HG02759 (cell line): Measurements from ENCODE around the gene USP38.
"Not testable (repeated sequence)": the region's sequence is repeated elsewhere in the genome, so short reads cannot be mapped to it uniquely, and the experiment has no call there.

Source experiments
- ATAC-seq: cut with Tn5 transposase; IDR thresholded peaks from one replicate; pipeline ENCODE4 v1.9.1; 2021; ENCODE audit warnings: mild to moderate bottlenecking, moderate library complexity; ENCODE audit not compliant: unreplicated experiment

The USP38 gene, protein sequence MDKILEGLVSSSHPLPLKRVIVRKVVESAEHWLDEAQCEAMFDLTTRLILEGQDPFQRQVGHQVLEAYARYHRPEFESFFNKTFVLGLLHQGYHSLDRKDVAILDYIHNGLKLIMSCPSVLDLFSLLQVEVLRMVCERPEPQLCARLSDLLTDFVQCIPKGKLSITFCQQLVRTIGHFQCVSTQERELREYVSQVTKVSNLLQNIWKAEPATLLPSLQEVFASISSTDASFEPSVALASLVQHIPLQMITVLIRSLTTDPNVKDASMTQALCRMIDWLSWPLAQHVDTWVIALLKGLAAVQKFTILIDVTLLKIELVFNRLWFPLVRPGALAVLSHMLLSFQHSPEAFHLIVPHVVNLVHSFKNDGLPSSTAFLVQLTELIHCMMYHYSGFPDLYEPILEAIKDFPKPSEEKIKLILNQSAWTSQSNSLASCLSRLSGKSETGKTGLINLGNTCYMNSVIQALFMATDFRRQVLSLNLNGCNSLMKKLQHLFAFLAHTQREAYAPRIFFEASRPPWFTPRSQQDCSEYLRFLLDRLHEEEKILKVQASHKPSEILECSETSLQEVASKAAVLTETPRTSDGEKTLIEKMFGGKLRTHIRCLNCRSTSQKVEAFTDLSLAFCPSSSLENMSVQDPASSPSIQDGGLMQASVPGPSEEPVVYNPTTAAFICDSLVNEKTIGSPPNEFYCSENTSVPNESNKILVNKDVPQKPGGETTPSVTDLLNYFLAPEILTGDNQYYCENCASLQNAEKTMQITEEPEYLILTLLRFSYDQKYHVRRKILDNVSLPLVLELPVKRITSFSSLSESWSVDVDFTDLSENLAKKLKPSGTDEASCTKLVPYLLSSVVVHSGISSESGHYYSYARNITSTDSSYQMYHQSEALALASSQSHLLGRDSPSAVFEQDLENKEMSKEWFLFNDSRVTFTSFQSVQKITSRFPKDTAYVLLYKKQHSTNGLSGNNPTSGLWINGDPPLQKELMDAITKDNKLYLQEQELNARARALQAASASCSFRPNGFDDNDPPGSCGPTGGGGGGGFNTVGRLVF

GRCh38 chr4:143184503-143185252 is at the start of gene USP38:
USP38 (plus strand) TSS chr4:143184917; CDS start chr4:143185451, 534 bp downstream.
- ATAC-seq = peak; percentile 75

- ATAC-seq = no peak
Observed at GRCh38 chr4:143135358-143135757, 49.4 kb upstream of the USP38 start.

DNA sequence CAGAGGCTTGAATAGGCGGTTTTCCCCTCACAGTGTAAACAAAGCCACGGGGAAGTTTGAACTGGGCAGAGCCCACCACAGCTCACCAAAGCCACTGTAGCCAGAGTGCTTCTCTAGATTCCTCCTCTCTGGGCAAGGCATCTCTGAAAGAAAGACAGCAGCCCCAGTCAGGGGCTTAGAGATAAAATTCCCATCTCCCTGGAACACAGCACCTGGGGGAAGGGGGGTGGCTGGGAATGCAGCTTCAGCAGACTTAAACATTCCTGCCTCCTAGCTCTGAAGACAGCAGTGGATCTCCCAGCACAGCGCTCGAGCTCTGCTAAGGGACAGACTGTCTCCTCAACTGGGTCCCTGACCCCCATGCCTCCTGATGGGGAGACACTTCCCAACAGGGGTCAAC is 44.0 kb upstream of the USP38 start:
- no peak for ATAC-seq

GRCh38 chr4:143148521-143148920 is 36.2 kb upstream of the USP38 start:
- ATAC-seq = no peak

DNA sequence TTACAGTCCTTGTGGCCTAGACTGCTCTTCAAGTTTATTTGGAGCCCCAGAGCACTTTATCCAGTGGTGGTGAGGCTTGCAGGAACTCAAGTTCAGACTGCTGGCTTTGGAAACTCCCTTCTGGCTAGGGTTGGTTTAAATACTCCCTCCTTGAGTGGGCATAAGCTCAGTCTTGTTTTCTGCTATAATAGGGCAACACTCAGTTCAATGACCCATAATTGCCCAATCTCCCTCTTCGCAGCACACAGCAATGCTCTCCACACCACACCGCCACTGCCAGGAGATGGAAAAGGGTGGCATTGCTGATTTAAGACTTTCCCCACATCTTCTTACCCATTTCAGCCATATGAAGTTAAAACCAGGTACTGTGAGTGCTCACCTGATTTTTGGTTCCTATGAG is 27.9 kb upstream of the USP38 start:
- ATAC-seq = no peak

DNA sequence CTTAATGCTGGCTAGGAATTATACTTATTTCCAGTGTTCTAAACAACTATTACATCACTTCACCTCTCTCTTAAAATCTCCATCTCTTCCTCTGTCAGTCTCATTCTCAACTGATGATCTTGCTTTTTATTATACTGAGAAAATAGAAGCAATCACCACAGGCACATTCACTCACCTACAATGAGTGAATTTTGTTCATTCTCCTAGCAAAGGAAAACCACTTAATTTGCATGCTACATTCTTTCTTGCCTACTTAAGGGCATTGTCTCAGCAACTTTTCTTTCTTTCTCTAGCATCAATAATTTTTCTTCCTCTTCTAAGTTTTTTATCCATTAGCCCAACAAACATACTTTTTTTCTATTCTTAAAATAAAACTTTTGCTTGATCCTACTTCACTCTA is 21.1 kb upstream of the USP38 start:
- no peak for ATAC-seq

- not testable (repeated sequence) for ATAC-seq
Observed at GRCh38 chr4:143166722-143167121, 18.0 kb upstream of the USP38 start.

DNA sequence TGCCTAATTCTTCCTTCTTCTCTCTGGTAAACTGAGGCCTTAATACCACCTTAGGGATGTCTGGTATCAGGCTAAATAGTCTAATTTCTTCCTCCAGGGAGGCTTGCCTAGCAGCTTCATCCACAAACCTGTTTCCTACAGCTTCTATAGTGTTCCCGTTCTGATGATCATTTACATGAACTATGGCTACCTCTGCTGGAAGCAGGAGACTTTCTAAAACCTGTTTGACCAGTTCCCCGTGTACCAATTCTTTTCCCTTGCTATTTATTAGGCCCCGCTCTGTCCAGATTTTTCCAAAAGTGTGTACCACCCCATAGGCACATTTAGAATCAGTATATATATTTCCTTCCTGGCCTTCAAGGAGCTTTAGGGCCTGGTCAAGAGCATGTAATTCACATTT is 5.8 kb upstream of the USP38 start:
- ATAC-seq = no peak

DNA sequence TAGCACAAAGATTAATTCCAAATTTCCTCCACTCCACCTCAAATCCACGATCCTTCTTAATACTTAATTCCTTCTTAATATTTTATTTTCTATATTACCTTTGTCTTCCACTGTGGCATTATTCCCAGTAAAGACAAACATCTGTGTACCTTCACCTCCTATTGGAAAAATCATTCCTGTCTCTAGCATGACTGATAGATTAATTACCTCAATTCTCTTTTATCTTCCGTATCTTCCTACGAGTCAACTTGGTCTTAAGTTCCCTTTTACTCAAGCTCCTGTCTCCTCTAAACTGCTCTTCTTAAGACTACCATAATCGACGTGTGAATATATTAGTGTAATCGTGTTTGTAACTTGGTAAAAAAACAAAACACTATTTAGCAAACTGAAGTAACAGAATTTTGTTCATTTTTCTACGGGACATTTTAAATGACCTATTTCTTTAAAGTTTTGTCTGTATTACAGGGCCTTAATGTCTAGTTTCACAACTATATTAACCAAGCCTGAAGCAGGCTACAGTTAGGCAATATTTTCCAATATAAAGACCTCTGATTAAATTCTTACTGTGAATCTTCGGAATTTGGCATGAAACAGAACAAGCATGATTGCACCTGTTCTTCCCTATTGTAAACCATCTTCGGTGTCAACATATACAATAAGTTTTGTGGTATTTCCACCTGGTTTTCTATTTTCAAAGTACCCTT is 1.1 kb upstream of the USP38 start:
- ATAC-seq = no peak

DNA sequence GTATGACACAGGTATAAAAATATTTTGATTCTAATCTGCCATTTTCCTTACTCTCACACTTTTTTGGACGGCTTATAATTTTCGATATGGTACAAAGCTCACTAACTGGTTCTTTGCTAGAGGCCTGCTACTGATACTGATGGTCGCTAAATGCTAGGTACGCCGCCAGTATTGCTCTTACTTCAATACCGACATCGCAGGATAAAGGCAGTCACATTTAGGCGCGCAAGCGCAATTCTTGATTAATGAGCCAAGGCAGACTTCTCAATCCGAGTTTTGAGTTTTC is 557 bp upstream of the USP38 start:
- peak; percentile 25 for ATAC-seq

GRCh38 chr4:143185253-143186107 is 763 bp downstream of the USP38 start:
- ATAC-seq = peak; percentile 29

DNA sequence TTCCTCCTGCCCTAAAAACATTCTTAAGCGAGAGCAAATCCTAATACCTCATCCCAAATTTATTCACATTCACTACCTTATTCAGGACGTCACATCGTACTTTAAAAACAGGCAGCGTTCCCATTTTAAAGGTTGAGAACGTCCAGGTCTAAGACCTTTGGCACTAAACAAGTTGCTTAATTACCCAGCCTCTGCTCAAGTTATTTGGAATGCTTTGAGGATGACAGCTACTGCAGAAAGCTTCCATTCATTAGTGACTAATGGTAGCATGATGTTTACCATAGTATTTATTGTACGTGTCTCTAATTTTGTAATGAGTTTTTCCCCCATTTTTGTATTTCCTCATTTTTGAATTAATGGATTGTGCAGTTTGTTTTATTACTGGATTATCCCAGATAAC is 1.5 kb downstream of the USP38 start:
- no peak for ATAC-seq

GRCh38 chr4:143186649-143187048 is 1.9 kb downstream of the USP38 start:
- no peak for ATAC-seq

DNA sequence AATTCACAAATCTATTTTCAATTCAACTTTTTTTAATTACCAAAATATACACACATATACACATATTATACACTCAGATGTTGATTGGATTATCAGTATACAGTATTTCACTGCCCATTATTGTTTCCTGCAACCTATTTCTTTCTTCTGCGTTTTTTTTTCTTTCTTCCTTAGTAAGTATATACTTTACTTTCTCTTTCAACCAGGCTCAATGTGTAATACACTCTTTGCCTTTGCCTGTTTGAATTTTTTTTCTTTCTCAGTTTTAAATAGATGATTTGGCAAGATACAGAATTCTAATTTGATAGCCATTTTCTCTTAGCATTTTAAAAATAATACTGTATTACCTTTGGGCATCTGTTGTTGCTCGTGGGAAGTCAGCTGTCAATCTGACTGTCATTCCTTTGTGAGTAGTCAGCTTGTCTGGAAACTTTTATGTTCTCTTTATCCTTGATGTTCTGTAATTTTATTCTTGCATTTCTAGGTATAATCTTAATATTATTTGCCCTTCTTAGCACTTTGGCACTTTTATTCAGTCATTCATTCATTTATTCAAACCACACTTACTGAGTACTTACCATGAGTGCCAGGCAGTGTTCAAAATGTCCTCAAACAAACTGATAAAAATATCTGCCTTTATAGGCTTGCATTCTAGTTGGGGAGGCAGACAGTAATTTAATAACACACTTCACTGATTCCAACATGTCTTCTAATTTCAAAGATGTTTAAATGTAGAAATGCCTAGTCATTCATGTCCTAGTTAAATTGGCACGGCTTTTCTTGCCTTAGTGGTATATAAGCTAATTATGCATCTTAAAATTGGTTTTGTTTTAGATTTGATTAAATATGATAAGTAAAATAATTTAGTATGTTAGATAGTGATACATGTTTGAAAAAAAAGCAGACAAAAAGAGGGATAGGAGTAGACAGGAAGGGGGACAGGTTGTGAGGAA is 3.7 kb downstream of the USP38 start:
- no peak for ATAC-seq

- ATAC-seq = no peak
Observed at GRCh38 chr4:143189528-143189927, 4.8 kb downstream of the USP38 start.

DNA sequence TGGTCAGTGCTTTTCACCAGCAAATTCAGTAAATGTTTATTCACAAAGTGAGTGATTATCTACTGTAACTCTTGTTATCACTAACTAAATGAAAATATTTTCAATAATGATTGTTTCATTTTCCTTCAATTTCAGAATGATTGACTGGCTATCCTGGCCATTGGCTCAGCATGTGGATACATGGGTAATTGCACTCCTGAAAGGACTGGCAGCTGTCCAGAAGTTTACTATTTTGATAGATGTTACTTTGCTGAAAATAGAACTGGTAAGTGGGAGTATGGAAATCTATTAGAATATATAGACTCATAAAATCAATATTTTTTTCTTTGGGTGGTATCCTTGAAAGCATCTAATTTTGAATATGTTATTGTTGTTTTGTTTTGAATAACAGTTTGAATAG is 10.9 kb downstream of the USP38 start:
- ATAC-seq = no peak

DNA sequence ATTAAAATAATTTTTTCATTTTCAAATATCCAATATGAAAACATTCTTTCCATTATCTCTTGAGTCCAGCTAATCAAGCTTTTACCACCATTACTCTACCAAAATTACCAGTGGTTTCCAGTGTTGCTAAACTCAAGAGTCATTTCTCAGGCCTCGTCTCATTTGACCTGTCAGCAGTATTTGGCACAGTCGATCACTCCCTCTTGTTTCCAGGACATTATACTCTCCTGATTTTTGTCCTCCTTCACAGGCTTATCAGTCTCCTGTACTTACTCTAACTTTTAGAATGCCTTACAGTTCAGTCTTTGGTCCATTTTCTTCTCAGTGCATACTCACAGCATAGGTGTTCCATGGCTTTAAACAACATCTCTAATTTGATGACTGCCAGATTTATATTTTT is 11.6 kb downstream of the USP38 start:
- ATAC-seq = no peak

DNA sequence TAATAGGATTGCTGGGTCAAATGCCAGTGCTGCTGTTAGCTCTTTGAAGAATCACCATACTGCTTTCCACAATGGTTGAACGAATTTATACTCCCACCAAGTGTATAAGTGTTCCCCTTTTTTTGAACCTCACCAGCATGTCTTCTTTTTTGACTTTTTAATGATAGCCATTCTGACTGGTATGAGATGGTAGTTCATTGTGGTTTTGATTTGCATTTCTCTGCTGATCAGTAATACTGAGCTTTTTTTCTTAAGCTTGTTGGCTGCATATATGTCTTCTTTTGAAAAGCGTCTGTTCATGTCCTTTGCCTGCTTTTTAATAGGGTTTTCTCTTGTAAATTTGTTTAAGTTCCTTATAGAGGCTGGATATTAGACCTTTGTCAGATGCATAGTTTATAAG is 14.8 kb downstream of the USP38 start:
- ATAC-seq = no peak

GRCh38 chr4:143202824-143203223 is 18.1 kb downstream of the USP38 start:
- ATAC-seq = no peak
